ENCODE results near the gene ACSF2. TPM values are rescaled to one million over a fixed set of nuclear protein-coding genes. Genes with fewer than 3 reads are reported as not detected.

Gene ACSF2
- polyA plus RNA-seq, 1 of the 3 experiments (the other 2 are of a cell fraction): 46.6 TPM

GRCh38 chr17:50465635-50466034, 39.6 kb downstream of the ACSF2 start:
- 85% methylated on average over 9 of the region's 9 CpGs for WGBS (ENCODE audit: low lambda C conversion rate)

More at GRCh38 chr17:50465635-50466034, 39.6 kb downstream of the ACSF2 start:
- Histone ChIP-seq H3K4me1 (ENCODE audit: control insufficient read depth in 1 of 2, insufficient read depth in 2 of 2, low read depth in 1 of 2, low read length in 1 of 2) (peaks cover 0 to 17% of the 10 kb centered on the region in 2 experiments; a peak in 1 of 4 replicates), H3K9ac (no peak overlapping the region), H3K9me2 (no peaks in the 10 kb centered on the region), H3K27ac (ENCODE audit: low read depth in 2 of 2, low read length in 1 of 2) (no peak overlapping the region), H3K79me2 (ENCODE audit: insufficient read depth) (no peaks in the 10 kb centered on the region), H3K9me3 (no peaks in the 10 kb centered on the region), H3K27me3 (ENCODE audit: insufficient read depth) (no peaks in the 10 kb centered on the region), H2AFZ (ENCODE audit: low read depth) (no peak overlapping the region), H3K4me3 (ENCODE audit: low read depth in 2 of 2, low read length in 1 of 2) (no peak overlapping the region), H3F3A (replicated peaks; ENCODE audit: insufficient read depth) (no peaks in the 10 kb centered on the region), H3K4me2 (no peak overlapping the region), H4K20me1 (ENCODE audit: insufficient read depth) (no peaks in the 10 kb centered on the region; the same call in 1 of the 2 replicates), H3K36me3 (replicated peaks in 1 of 2; ENCODE audit: control insufficient read depth in 1 of 2, insufficient read depth in 2 of 2, low read length in 1 of 2) (peaks cover 0 to 2% of the 10 kb centered on the region in 2 experiments)
- TF ChIP-seq FOXJ3 (CRISPR knock-in tag; IDR thresholded peaks at IDR 0.05): no peak
- no peak for TF ChIP-seq PBX3 (IDR thresholded peaks at IDR 0.05)
- TF ChIP-seq EZH2phosphoT487 (IDR thresholded peaks at IDR 0.05; ENCODE audit: borderline replicate concordance, low read depth): no peak
- no peak for TF ChIP-seq GABPA (IDR thresholded peaks at IDR 0.05; ENCODE audit: low read depth)
- TF ChIP-seq REST (IDR thresholded peaks at IDR 0.05; ENCODE audit: low read depth, low read length): no peak
- no peak for DNase-seq
- POLR2A ChIA-PET: no interaction called here
- CTCF ChIA-PET: interaction anchor here (1.0 to 3.7 kb wide), 4 partner anchors 11 to 266 kb away, joined by 3 to 15 read pairs (median 6); partner anchors contain the start of gene LRRC59

Data from SK-N-SH (cell line).